ENCODE results near the gene USP17L12.
"Not testable (repeated sequence)": the region's sequence is repeated elsewhere in the genome, so short reads cannot be mapped to it uniquely, and the experiment has no call there.

DNA sequence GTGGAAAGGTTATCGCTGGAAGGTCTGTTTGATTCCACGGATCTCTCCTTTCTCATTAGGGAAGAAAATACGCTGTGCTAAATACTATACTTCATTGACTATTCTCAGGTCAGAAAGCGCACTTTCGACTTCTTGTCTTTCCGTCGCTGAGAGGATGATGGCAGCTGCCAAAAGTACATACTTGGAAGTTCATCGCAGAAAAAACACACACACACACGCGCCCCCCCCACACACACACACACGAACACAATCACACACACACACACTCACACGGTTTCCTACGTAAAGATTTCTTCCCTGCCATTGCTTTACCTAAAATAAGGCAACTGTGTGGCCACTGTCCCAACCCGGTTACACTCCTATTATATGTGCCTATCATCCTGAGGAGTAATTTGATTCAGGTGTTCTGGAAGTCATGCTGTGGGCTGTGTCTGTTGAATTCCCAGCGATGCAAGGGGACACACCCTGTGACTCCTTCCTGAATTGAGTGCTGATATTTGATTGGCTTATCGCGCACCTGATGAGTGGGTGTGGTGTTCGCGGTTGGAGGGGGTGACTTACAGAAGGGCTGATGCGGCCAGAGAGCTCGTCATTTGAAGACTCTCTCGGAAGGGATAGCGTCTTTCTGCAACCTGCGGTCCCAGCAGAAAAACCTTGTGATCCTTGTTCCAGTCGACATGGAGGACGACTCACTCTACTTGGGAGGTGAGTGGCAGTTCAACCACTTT, 28.2 kb downstream of the USP17L12 start, which contains the start of gene USP17L18:
- not testable (repeated sequence) for TF ChIP-seq YY1 (IDR thresholded peaks at IDR 0.05; ENCODE audit: insufficient read depth, insufficient read length); ZNF274 (IDR thresholded peaks at IDR 0.05; ENCODE audit: low read depth, low read length); SUZ12 (IDR thresholded peaks at IDR 0.05; ENCODE audit: extremely low read depth, insufficient read depth, insufficient read length)

All from NT2/D1 (cell line).